HCT116 (cell line): ENCODE data around the gene CES5A. TPM values are rescaled to one million over a fixed set of nuclear protein-coding genes. Genes with fewer than 3 reads are reported as not detected.

ENCODE experiments used
- ATAC-seq: fragments of 200-7000 bp; cut with Tn5 transposase; 2 replicates; pipeline ENCODE4 v1.9.1; 2020; ENCODE audit warnings: mild to moderate bottlenecking, moderate library complexity
- BruUV-seq: library from RNA; stranded (reverse); fragments of 400-500 nt; replicated peaks from 2 replicates; lab custom pipeline; 2021; lab: Mats Ljungman, UMichigan
- CTCF ChIA-PET: fragments of 300-600 bp; sonication (Branson Sonifier 250); formaldehyde crosslinking; loops from one replicate; lab custom pipeline; 2021; ENCODE audit warnings: antibody characterized with exemption; lab: Charles Lee
- POLR2A ChIA-PET: fragments of 300-600, 350-600 bp; sonication (Branson Sonifier 250); formaldehyde crosslinking; loops from one replicate; lab custom pipeline; 2021; ENCODE audit warnings: antibody characterized with exemption; lab: Charles Lee
- RAD21 ChIA-PET, 2 experiments: fragments of 300-600 bp; sonication (Branson Sonifier 250); formaldehyde crosslinking; loops; one replicate each; lab custom pipeline; 2023; ENCODE audit warnings: low total read pairs in 2 of 2; ENCODE audit not compliant: uncharacterized antibody in 2 of 2, unreplicated experiment in 2 of 2, low non-redundant PET in 1 of 2; lab: Charles Lee
- DNase-seq: peaks from one replicate; pipeline ENCODE4 v3.0.0-alpha.2; 2010; ENCODE audit warnings: low read depth, low spot score
- H2AFZ ChIP-seq: fragments of 200-600 bp; shearing (Covaris generic), sonication (generic); 2 replicates; pipeline ENCODE4 v1.6.1; 2017; ENCODE audit warnings: low read depth, mixed run types, mixed read lengths, antibody characterized with exemption, low read length; ENCODE audit not compliant: poor library complexity, severe bottlenecking
- H3K27ac ChIP-seq: 2 replicates; pipeline ENCODE4 v1.5.1; 2012; ENCODE audit warnings: low read depth, low read length
- H3K27me3 ChIP-seq: fragments of 200-600 bp; sonication (generic); 2 replicates; pipeline ENCODE4 v1.6.1; 2016; ENCODE audit warnings: mixed run types, low read length, mixed read lengths; ENCODE audit not compliant: insufficient read depth
- H3K36me3 ChIP-seq, 2 experiments: fragments of 200-500 bp in 1 of 2; fragments of 200-600 bp in 1 of 2; sonication (Bioruptor generic) in 1 of 2; sonication (generic) in 1 of 2; 2 replicates each; pipeline versions ENCODE4 v1.5.1 to v1.6.1; 2014 to 2016; ENCODE audit warnings: low read length in 2 of 2, inconsistent platforms in 1 of 2, mixed read lengths in 1 of 2, mixed run types in 1 of 2; ENCODE audit not compliant: insufficient read depth in 2 of 2, control insufficient read depth in 1 of 2
- H3K4me1 ChIP-seq, 2 experiments: fragments of 200-600 bp in 1 of 2; sonication (generic) in 1 of 2; 2 replicates each; pipeline versions ENCODE4 v1.5.1 to v1.6.1; 2012 to 2017; ENCODE audit warnings: low read length in 2 of 2, inconsistent platforms in 1 of 2, mild to moderate bottlenecking in 1 of 2, mixed read lengths in 1 of 2, mixed run types in 1 of 2, moderate library complexity in 1 of 2; ENCODE audit not compliant: insufficient read depth in 2 of 2, control insufficient read depth in 1 of 2
- H3K4me2 ChIP-seq: fragments of 200-600 bp; sonication (generic); 2 replicates; pipeline ENCODE4 v1.6.1; 2017; ENCODE audit warnings: mixed run types, low read length, mixed read lengths
- H3K4me3 ChIP-seq, 2 experiments: fragments of 200-600 bp in 1 of 2; sonication (generic) in 1 of 2; replicated peaks in 1 of 2; 2 replicates each; pipeline ENCODE4 v1.5.1; 2011 to 2016; ENCODE audit warnings: low read length in 2 of 2, control low read depth in 1 of 2, low read depth in 1 of 2, mild to moderate bottlenecking in 1 of 2, mixed read lengths in 1 of 2, mixed run types in 1 of 2
- H3K79me2 ChIP-seq: fragments of 200-600 bp; sonication (generic); 2 replicates; pipeline ENCODE4 v1.6.1; 2017; ENCODE audit warnings: mild to moderate bottlenecking, mixed run types, low read length, moderate library complexity, mixed read lengths; ENCODE audit not compliant: insufficient read depth
- H3K9ac ChIP-seq: fragments of 200-600 bp; sonication (generic); 2 replicates; pipeline ENCODE4 v1.6.1; 2016; ENCODE audit warnings: low read length, mixed read lengths
- H3K9me2 ChIP-seq: fragments of 200-600 bp; sonication (generic), shearing (Covaris generic); 2 replicates; pipeline ENCODE4 v1.6.1; 2017; ENCODE audit warnings: mixed run types, mild to moderate bottlenecking, moderate library complexity; ENCODE audit not compliant: insufficient read depth
- H3K9me3 ChIP-seq, 2 experiments: fragments of 200-500 bp in 1 of 2; fragments of 200-600 bp in 1 of 2; sonication (Bioruptor generic) in 1 of 2; sonication (generic) in 1 of 2; 2 replicates each; pipeline ENCODE4 v1.6.1; 2014 to 2017; ENCODE audit warnings: low read length in 2 of 2, mixed read lengths in 2 of 2, inconsistent platforms in 1 of 2, low read depth in 1 of 2, mild to moderate bottlenecking in 1 of 2, mixed run types in 1 of 2, moderate library complexity in 1 of 2; ENCODE audit not compliant: control insufficient read depth in 1 of 2, insufficient read depth in 1 of 2
- H4K20me1 ChIP-seq: fragments of 200-600 bp; sonication (generic), shearing (Covaris generic); 2 replicates; pipeline ENCODE4 v1.6.1; 2017; ENCODE audit warnings: mixed run types, mild to moderate bottlenecking, moderate library complexity; ENCODE audit not compliant: insufficient read depth
- ATF3 ChIP-seq: IDR thresholded peaks from 2 replicates; pipeline ENCODE4 v1.6.1; 2012
- CEBPB ChIP-seq: IDR thresholded peaks from 2 replicates; pipeline ENCODE4 v1.6.1; 2012; ENCODE audit warnings: low read depth
- CTCF ChIP-seq, 3 experiments: fragments of 200-600 bp in 1 of 3; sonication (generic) in 1 of 3; IDR thresholded peaks in 2 of 3; conservative IDR thresholded peaks in 1 of 3; 2 replicates each; pipeline ENCODE4 v1.5.1; 2012 to 2017; ENCODE audit warnings: low read depth in 2 of 3, low read length in 2 of 3, antibody characterized with exemption in 1 of 3, borderline replicate concordance in 1 of 3, control low read depth in 1 of 3, mild to moderate bottlenecking in 1 of 3, mixed read lengths in 1 of 3, mixed run types in 1 of 3, moderate library complexity in 1 of 3; ENCODE audit not compliant: insufficient read depth in 1 of 3
- EZH2 ChIP-seq: fragments of 200-600 bp; sonication (generic); IDR thresholded peaks from 2 replicates; pipeline ENCODE4 v1.6.1; 2017; ENCODE audit warnings: antibody characterized with exemption, mixed run types
- EZH2phosphoT487 ChIP-seq: fragments of 200-600 bp; IDR thresholded peaks from 2 replicates; pipeline ENCODE4 v1.6.1; 2018; ENCODE audit warnings: antibody characterized with exemption, borderline replicate concordance
- FOSL1 ChIP-seq: IDR thresholded peaks from 2 replicates; pipeline ENCODE4 v1.6.1; 2012; ENCODE audit warnings: low read depth
- JUND ChIP-seq: IDR thresholded peaks from 2 replicates; pipeline ENCODE4 v1.6.1; 2012
- MAX ChIP-seq: IDR thresholded peaks from 2 replicates; pipeline ENCODE4 v1.6.1; 2012
- POLR2A ChIP-seq: IDR thresholded peaks from 2 replicates; pipeline ENCODE4 v1.7.0; 2011; ENCODE audit warnings: borderline replicate concordance; ENCODE audit not compliant: insufficient read depth, insufficient read length; ENCODE audit errors: extremely low read depth
- RAD21 ChIP-seq: IDR thresholded peaks from 2 replicates; pipeline ENCODE4 v1.6.1; 2012; ENCODE audit warnings: low read depth, mild to moderate bottlenecking
- REST ChIP-seq: IDR thresholded peaks from 2 replicates; pipeline ENCODE4 v1.6.1; 2012; ENCODE audit warnings: low read depth
- SIN3A ChIP-seq: IDR thresholded peaks from 2 replicates; pipeline ENCODE4 v1.6.1; 2012; ENCODE audit warnings: low read depth
- SP1 ChIP-seq: IDR thresholded peaks from 2 replicates; pipeline ENCODE4 v1.6.1; 2012; ENCODE audit warnings: low read depth
- TCF7L2 ChIP-seq: IDR thresholded peaks from 2 replicates; pipeline ENCODE4 v1.7.0; 2011; ENCODE audit warnings: borderline replicate concordance, inconsistent platforms; ENCODE audit not compliant: insufficient read depth, insufficient read length; ENCODE audit errors: extremely low read depth
- YY1 ChIP-seq: IDR thresholded peaks from 2 replicates; pipeline ENCODE4 v1.6.1; 2011; ENCODE audit warnings: low read length, low read depth, moderate library complexity, mild to moderate bottlenecking; ENCODE audit not compliant: insufficient replicate concordance; ENCODE audit errors: extremely low read depth
- intact Hi-C: fragments of 100-400 bp; cut with micrococcal nuclease; formaldehyde crosslinking; loops from 2 replicates; pipeline ENCODE4 v1.10.0; 2022
- total RNA-seq: library from RNA; stranded (reverse); gene quantifications from one replicate; pipeline ENCODE4 v1.2.1, GENCODE V29; 2021; ENCODE audit not compliant: unreplicated experiment

CES5A gene
- total RNA-seq, 1 experiment from 2014 or later = not detected

GRCh38 chr16:55899857-55900256 lies 24.7 kb upstream of the CES5A start:
- TF ChIP-seq ATF3 (no peak), POLR2A (no peak), MAX (no peak), JUND (no peak)
- no peaks in the 10 kb centered on the region for H3K36me3 ChIP-seq
- CTCF ChIA-PET = no interaction called here
- H3K27ac ChIP-seq = no peak overlapping the region
- ATAC-seq (no peak), DNase-seq (no peak)
- H4K20me1 ChIP-seq = no peaks in the 10 kb centered on the region
- no peak overlapping the region for H2AFZ ChIP-seq
- H3K27me3 ChIP-seq = peaks cover 8% of the 10 kb centered on the region; the same call in 1 of the 2 replicates
- H3K9me3 ChIP-seq = peaks cover 0 to 7% of the 10 kb centered on the region in 2 experiments; a peak in 1 of 4 replicates
- BruUV-seq = no TSS peak
- H3K9me2 ChIP-seq = no peaks in the 10 kb centered on the region
- RAD21 ChIA-PET = no interaction called here
- no peak overlapping the region for H3K9ac ChIP-seq
- POLR2A ChIA-PET = no interaction called here
- intact Hi-C loops = no loop called here
- H3K4me2 ChIP-seq = no peak overlapping the region
- no peaks in the 10 kb centered on the region for H3K4me1 ChIP-seq
- no peaks in the 10 kb centered on the region for H3K79me2 ChIP-seq
- no peak overlapping the region for H3K4me3 ChIP-seq

GRCh38 chr16:55898592-55898991 lies 23.4 kb upstream of the CES5A start:
- CTCF ChIA-PET = no interaction called here
- no TSS peak for BruUV-seq
- Histone ChIP-seq H3K36me3 (no peaks in the 10 kb centered on the region), H3K4me1 (no peaks in the 10 kb centered on the region), H4K20me1 (no peaks in the 10 kb centered on the region), H3K79me2 (no peaks in the 10 kb centered on the region), H3K4me3 (no peak overlapping the region), H3K9me2 (no peaks in the 10 kb centered on the region), H3K9me3 (peaks cover 0 to 2% of the 10 kb centered on the region in 2 experiments; a peak in 1 of 4 replicates), H3K27me3 (peaks cover 8% of the 10 kb centered on the region; the same call in 1 of the 2 replicates), H2AFZ (no peak overlapping the region), H3K4me2 (no peak overlapping the region), H3K27ac (no peak overlapping the region), H3K9ac (no peak overlapping the region)
- no peak for ATAC-seq
- no peak for DNase-seq
- intact Hi-C loops = no loop called here
- POLR2A ChIA-PET = no interaction called here
- RAD21 ChIA-PET = no interaction called here
- TF ChIP-seq FOSL1 = no peak
- no peak for TF ChIP-seq JUND
- no peak for TF ChIP-seq SIN3A
- no peak for TF ChIP-seq CTCF (IDR thresholded peaks at IDR 0.05 in 2 of 3, conservative IDR thresholded peaks at IDR 0.05 in 1 of 3; ENCODE audit: borderline replicate concordance in 1 of 3, insufficient read depth in 1 of 3, low read depth in 2 of 3, low read length in 2 of 3)
- TF ChIP-seq YY1 = no peak
- no peak for TF ChIP-seq CEBPB
- TF ChIP-seq RAD21 = no peak
- TF ChIP-seq SP1 = no peak
- no peak for TF ChIP-seq TCF7L2
- no peak for TF ChIP-seq REST
- TF ChIP-seq POLR2A = no peak
- no peak for TF ChIP-seq ATF3
- TF ChIP-seq EZH2phosphoT487 = no peak
- TF ChIP-seq EZH2 = no peak
